WTC11 (cell line): ENCODE results near the gene CIBAR2. TPM values are rescaled to one million over a fixed set of nuclear protein-coding genes. Genes with fewer than 3 reads are reported as not detected.

ENCODE experiments used
- ATAC-seq: fragments of 200-7000 bp; cut with Tn5 transposase; 2 replicates; pipeline ENCODE4 v1.10.0; 2021; ENCODE audit warnings: mild to moderate bottlenecking, moderate library complexity
- CTCF ChIA-PET: fragments of 300-600 bp; sonication (Branson Sonifier 250); formaldehyde crosslinking; loops from one replicate; lab custom pipeline; 2021; ENCODE audit warnings: antibody characterized with exemption; lab: Charles Lee
- POLR2A ChIA-PET: fragments of 350-600 bp; sonication (Branson Sonifier 250); formaldehyde crosslinking; loops from one replicate; lab custom pipeline; 2021; ENCODE audit warnings: antibody characterized with exemption; lab: Charles Lee
- DNase-seq: peaks from one replicate; pipeline ENCODE4 v3.0.0; 2021; ENCODE audit warnings: low spot score
- H3K27ac Mint-ChIP-seq: 2 replicates; pipeline ENCODE4 v1.8.0; 2021; ENCODE audit warnings: mixed read lengths
- H3K27me3 Mint-ChIP-seq: 2 replicates; pipeline ENCODE4 v1.8.0; 2021; ENCODE audit warnings: low read depth, mild to moderate bottlenecking, moderate library complexity, mixed read lengths
- H3K36me3 Mint-ChIP-seq: 2 replicates; pipeline ENCODE4 v1.8.0; 2021; ENCODE audit warnings: mixed read lengths
- H3K4me1 Mint-ChIP-seq: 2 replicates; pipeline ENCODE4 v1.8.0; 2022; ENCODE audit warnings: mixed read lengths
- H3K4me3 Mint-ChIP-seq: 2 replicates; pipeline ENCODE4 v1.8.0; 2021; ENCODE audit warnings: mild to moderate bottlenecking, moderate library complexity, mixed read lengths
- H3K9me3 Mint-ChIP-seq: 2 replicates; pipeline ENCODE4 v1.8.0; 2021; ENCODE audit warnings: mixed read lengths
- ATF2 ChIP-seq: sonication (generic); formaldehyde crosslinking; IDR thresholded peaks from 2 replicates; pipeline ENCODE4 v1.8.1; 2022; ENCODE audit warnings: low read depth, missing genetic modification reagents, borderline replicate concordance
- ELF4 ChIP-seq: sonication (generic); formaldehyde crosslinking; IDR thresholded peaks from 2 replicates; pipeline ENCODE4 v1.8.1; 2022; ENCODE audit warnings: low read depth, mild to moderate bottlenecking, moderate library complexity, missing genetic modification reagents
- FOXK1 ChIP-seq: sonication (generic); formaldehyde crosslinking; IDR thresholded peaks from 2 replicates; pipeline ENCODE4 v1.8.0; 2022; ENCODE audit warnings: mild to moderate bottlenecking, moderate library complexity, missing genetic modification reagents
- GABPB1 ChIP-seq: sonication (generic); formaldehyde crosslinking; IDR thresholded peaks from 2 replicates; pipeline ENCODE4 v1.8.1; 2023; ENCODE audit warnings: mild to moderate bottlenecking, missing genetic modification reagents
- HMGA2 ChIP-seq: fragments of 250-450 bp; sonication (Bioruptor Pico); IDR thresholded peaks from 2 replicates; pipeline ENCODE4 v1.4.0; 2021; ENCODE audit warnings: mild to moderate bottlenecking, moderate library complexity
- HMGXB4 ChIP-seq: sonication (generic); formaldehyde crosslinking; IDR thresholded peaks from 2 replicates; pipeline ENCODE4 v1.8.1; 2023; ENCODE audit warnings: mild to moderate bottlenecking, moderate library complexity, missing genetic modification reagents
- PREB ChIP-seq: sonication (generic); formaldehyde crosslinking; IDR thresholded peaks from 2 replicates; pipeline ENCODE4 v1.8.1; 2022; ENCODE audit warnings: mild to moderate bottlenecking, missing genetic modification reagents, moderate library complexity, borderline replicate concordance
- RORB ChIP-seq: fragments of 250-450 bp; sonication (Bioruptor Pico); IDR thresholded peaks from 2 replicates; pipeline ENCODE4 v1.9.0; 2021; ENCODE audit warnings: mild to moderate bottlenecking
- SP1 ChIP-seq: sonication (generic); formaldehyde crosslinking; conservative IDR thresholded peaks from 2 replicates; pipeline ENCODE4 v1.8.1; 2022; ENCODE audit warnings: missing genetic modification reagents
- USF2 ChIP-seq: sonication (generic); formaldehyde crosslinking; IDR thresholded peaks from 2 replicates; pipeline ENCODE4 v1.8.1; 2023; ENCODE audit warnings: mild to moderate bottlenecking, missing genetic modification reagents, moderate library complexity
- ZNF219 ChIP-seq: sonication (generic); formaldehyde crosslinking; IDR thresholded peaks from 2 replicates; pipeline ENCODE4 v1.8.0; 2023; ENCODE audit warnings: missing genetic modification reagents, mild to moderate bottlenecking, borderline replicate concordance
- ZNF425 ChIP-seq: fragments of 250-450 bp; sonication (Bioruptor Pico); conservative IDR thresholded peaks from 2 replicates; pipeline ENCODE4 v1.9.0; 2021; ENCODE audit warnings: mild to moderate bottlenecking
- total RNA-seq: library from RNA; stranded (reverse); gene quantifications from 3 replicates; pipeline ENCODE4 v1.2.3, GENCODE V29; 2021

The CIBAR2 gene
- total RNA-seq, 1 experiment from 2014 or later = not detected

- H3K36me3 Mint-ChIP-seq = no peaks in the 10 kb centered on the region
- TF ChIP-seq FOXK1 (CRISPR knock-in tag) = no peak
- no peak for TF ChIP-seq ELF4 (CRISPR knock-in tag)
- TF ChIP-seq ATF2 (CRISPR knock-in tag) = no peak
- TF ChIP-seq RORB (CRISPR knock-in tag) = no peak
- no peak for TF ChIP-seq HMGXB4 (CRISPR knock-in tag)
- no peak for TF ChIP-seq ZNF425 (CRISPR knock-in tag)
- no peak for TF ChIP-seq ZNF219
- no peak for TF ChIP-seq SP1 (CRISPR knock-in tag)
- TF ChIP-seq HMGA2 (CRISPR knock-in tag) = no peak
- H3K27me3 Mint-ChIP-seq = no peaks in the 10 kb centered on the region; the same call in 1 of the 2 replicates
- no peak overlapping the region for H3K27ac Mint-ChIP-seq
- DNase-seq (no peak), ATAC-seq (no peak)
- ChIA-PET CTCF (no interaction called here), POLR2A (no interaction called here)
- no peak overlapping the region for H3K4me3 Mint-ChIP-seq
- 0 out of 2 replicates have a peak, but pooled peaks cover 3% of the 10 kb centered on the region for H3K9me3 Mint-ChIP-seq
- H3K4me1 Mint-ChIP-seq = peaks cover 27% of the 10 kb centered on the region
These were observed 21.0 kb upstream of the CIBAR2 start for GRCh38 chr16:85133290-85133599.

- CTCF ChIA-PET = interaction anchor here (0.7 kb wide), 1 partner anchor 288 kb away, joined by 3 read pairs; no protein-coding TSS in a partner anchor
- Mint-ChIP-seq H3K36me3 (no peaks in the 10 kb centered on the region), H3K27me3 (no peaks in the 10 kb centered on the region)
- TF ChIP-seq HMGXB4 (CRISPR knock-in tag) = no peak
- no peak for TF ChIP-seq USF2 (CRISPR knock-in tag)
- no peak for TF ChIP-seq GABPB1 (CRISPR knock-in tag)
- no peak for TF ChIP-seq PREB (CRISPR knock-in tag)
- TF ChIP-seq, all 79 proteins: peak for 0
- Mint-ChIP-seq H3K4me1 (peaks cover 24% of the 10 kb centered on the region), H3K9me3 (0 out of 2 replicates have a peak, but pooled peaks cover 3% of the 10 kb centered on the region), H3K4me3 (no peak overlapping the region), H3K27ac (no peak overlapping the region)
- DNase-seq (no peak), ATAC-seq (no peak)
- POLR2A ChIA-PET = no interaction called here
These were observed 20.4 kb upstream of the CIBAR2 start for GRCh38 chr16:85132456-85133289.
